Neutrophil (primary cell): ENCODE measurements around the gene GFPT2.

Source experiments
- H3K27ac ChIP-seq: fragments of 200-600 bp; sonication (generic); 2 replicates; pipeline ENCODE4 v1.5.1; 2016; ENCODE audit warnings: mild to moderate bottlenecking, moderate library complexity
- H3K27me3 ChIP-seq: fragments of 200-600 bp; sonication (generic); 2 replicates; pipeline ENCODE4 v1.6.0; 2016; ENCODE audit warnings: mild to moderate bottlenecking
- H3K36me3 ChIP-seq: fragments of 200-600 bp; sonication (generic); 2 replicates; pipeline ENCODE4 v1.5.1; 2017
- H3K4me1 ChIP-seq, 2 experiments: fragments of 200-600 bp in 1 of 2; sonication (generic) in 1 of 2; 1 replicate in 1 of 2; 2 replicates in 1 of 2; pipeline versions ENCODE4 v1.5.1 to v1.6.1; 2013 to 2016; ENCODE audit warnings: low read depth in 1 of 2, low read length in 1 of 2, mild to moderate bottlenecking in 1 of 2, moderate library complexity in 1 of 2; ENCODE audit not compliant: control insufficient read depth in 1 of 2, insufficient read depth in 1 of 2
- H3K4me3 ChIP-seq, 2 experiments: fragments of 200-600 bp in 1 of 2; sonication (generic) in 1 of 2; 1 replicate in 1 of 2; 2 replicates in 1 of 2; pipeline ENCODE4 v1.5.1; 2013 to 2016; ENCODE audit warnings: low read depth in 1 of 2, low read length in 1 of 2, mild to moderate bottlenecking in 1 of 2, moderate library complexity in 1 of 2
- H3K9me3 ChIP-seq: fragments of 200-600 bp; sonication (generic); 2 replicates; pipeline ENCODE4 v1.5.1; 2016
- CTCF ChIP-seq: fragments of 200-600 bp; sonication (generic); IDR thresholded peaks from 2 replicates; pipeline ENCODE4 v1.5.1; 2016; ENCODE audit warnings: antibody characterized with exemption

Gene GFPT2

GRCh38 chr5:180330270-180330648 lies 22.9 kb downstream of the GFPT2 start:
- Histone ChIP-seq H3K36me3 (no peaks in the 10 kb centered on the region), H3K9me3 (no peaks in the 10 kb centered on the region), H3K27ac (no peak overlapping the region), H3K4me3 (no peak overlapping the region), H3K27me3 (peaks cover 52% of the 10 kb centered on the region), H3K4me1 (no peaks in the 10 kb centered on the region)
- TF ChIP-seq CTCF, result no peak

GRCh38 chr5:180329606-180330269 lies 23.4 kb downstream of the GFPT2 start:
- no peaks in the 10 kb centered on the region for H3K36me3 ChIP-seq
- TF ChIP-seq CTCF, result no peak
- no peak overlapping the region for H3K27ac ChIP-seq
- H3K27me3 ChIP-seq, result peaks cover 57% of the 10 kb centered on the region
- H3K4me1 ChIP-seq, result no peaks in the 10 kb centered on the region
- H3K9me3 ChIP-seq, result no peaks in the 10 kb centered on the region
- no peak overlapping the region for H3K4me3 ChIP-seq

- Histone ChIP-seq H3K27ac (no peak overlapping the region), H3K4me3 (no peak overlapping the region), H3K27me3 (peaks cover 59% of the 10 kb centered on the region), H3K36me3 (no peaks in the 10 kb centered on the region), H3K9me3 (no peaks in the 10 kb centered on the region), H3K4me1 (no peaks in the 10 kb centered on the region)
- TF ChIP-seq CTCF, result no peak
Observed at GRCh38 chr5:180329138-180329435, 24.0 kb downstream of the GFPT2 start.

- H3K36me3 ChIP-seq, result no peaks in the 10 kb centered on the region
- H3K27ac ChIP-seq, result no peak overlapping the region
Observed at GRCh38 chr5:180328296-180329137, 24.6 kb downstream of the GFPT2 start.

GRCh38 chr5:180326989-180327565 lies 26.1 kb downstream of the GFPT2 start:
- no peaks in the 10 kb centered on the region for H3K4me1 ChIP-seq
- no peaks in the 10 kb centered on the region for H3K36me3 ChIP-seq
- no peak for TF ChIP-seq CTCF
- H3K27ac ChIP-seq, result no peak overlapping the region
- peaks cover 39% of the 10 kb centered on the region for H3K27me3 ChIP-seq
- H3K4me3 ChIP-seq, result no peak overlapping the region
- no peaks in the 10 kb centered on the region for H3K9me3 ChIP-seq

More at GRCh38 chr5:180328296-180329137, 24.6 kb downstream of the GFPT2 start:
- H3K27me3 ChIP-seq, result peaks cover 54% of the 10 kb centered on the region
- H3K4me3 ChIP-seq, result no peak overlapping the region
- no peaks in the 10 kb centered on the region for H3K4me1 ChIP-seq
- peak; percentile 68 for TF ChIP-seq CTCF
- H3K9me3 ChIP-seq, result no peaks in the 10 kb centered on the region
